COR-L47 (cell line): Measurements from ENCODE around the gene MARCHF7.

Source experiments
- DNase-seq: peaks from one replicate; lab custom pipeline; 2025; lab: John Stamatoyannopoulos, UW

The MARCHF7 gene

DNA sequence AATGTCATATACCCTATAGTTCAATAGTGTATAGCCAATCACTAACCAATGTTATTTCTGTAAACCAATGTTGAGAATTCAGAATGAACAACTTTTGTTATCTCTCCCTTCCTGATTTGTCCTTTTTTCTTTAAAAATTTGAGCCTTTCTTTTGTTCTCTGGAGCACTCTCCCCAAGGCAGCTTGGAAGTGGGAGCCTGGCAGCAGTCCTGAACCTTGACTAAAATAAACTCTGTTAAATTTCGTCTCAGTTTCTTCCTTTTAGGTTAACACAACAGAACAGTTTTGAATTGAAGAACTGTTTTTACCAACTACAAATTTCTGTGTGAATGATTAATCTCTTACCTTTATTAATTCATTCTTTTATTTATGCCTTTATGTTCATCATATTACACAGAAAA lies 49.8 kb downstream of the MARCHF7 start:
- no peak for DNase-seq
